Measurements from ENCODE around the gene DNA2.
"Not testable (repeated sequence)": the region's sequence is repeated elsewhere in the genome, so short reads cannot be mapped to it uniquely, and the experiment has no call there.

The DNA2 gene, protein sequence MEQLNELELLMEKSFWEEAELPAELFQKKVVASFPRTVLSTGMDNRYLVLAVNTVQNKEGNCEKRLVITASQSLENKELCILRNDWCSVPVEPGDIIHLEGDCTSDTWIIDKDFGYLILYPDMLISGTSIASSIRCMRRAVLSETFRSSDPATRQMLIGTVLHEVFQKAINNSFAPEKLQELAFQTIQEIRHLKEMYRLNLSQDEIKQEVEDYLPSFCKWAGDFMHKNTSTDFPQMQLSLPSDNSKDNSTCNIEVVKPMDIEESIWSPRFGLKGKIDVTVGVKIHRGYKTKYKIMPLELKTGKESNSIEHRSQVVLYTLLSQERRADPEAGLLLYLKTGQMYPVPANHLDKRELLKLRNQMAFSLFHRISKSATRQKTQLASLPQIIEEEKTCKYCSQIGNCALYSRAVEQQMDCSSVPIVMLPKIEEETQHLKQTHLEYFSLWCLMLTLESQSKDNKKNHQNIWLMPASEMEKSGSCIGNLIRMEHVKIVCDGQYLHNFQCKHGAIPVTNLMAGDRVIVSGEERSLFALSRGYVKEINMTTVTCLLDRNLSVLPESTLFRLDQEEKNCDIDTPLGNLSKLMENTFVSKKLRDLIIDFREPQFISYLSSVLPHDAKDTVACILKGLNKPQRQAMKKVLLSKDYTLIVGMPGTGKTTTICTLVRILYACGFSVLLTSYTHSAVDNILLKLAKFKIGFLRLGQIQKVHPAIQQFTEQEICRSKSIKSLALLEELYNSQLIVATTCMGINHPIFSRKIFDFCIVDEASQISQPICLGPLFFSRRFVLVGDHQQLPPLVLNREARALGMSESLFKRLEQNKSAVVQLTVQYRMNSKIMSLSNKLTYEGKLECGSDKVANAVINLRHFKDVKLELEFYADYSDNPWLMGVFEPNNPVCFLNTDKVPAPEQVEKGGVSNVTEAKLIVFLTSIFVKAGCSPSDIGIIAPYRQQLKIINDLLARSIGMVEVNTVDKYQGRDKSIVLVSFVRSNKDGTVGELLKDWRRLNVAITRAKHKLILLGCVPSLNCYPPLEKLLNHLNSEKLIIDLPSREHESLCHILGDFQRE

DNA sequence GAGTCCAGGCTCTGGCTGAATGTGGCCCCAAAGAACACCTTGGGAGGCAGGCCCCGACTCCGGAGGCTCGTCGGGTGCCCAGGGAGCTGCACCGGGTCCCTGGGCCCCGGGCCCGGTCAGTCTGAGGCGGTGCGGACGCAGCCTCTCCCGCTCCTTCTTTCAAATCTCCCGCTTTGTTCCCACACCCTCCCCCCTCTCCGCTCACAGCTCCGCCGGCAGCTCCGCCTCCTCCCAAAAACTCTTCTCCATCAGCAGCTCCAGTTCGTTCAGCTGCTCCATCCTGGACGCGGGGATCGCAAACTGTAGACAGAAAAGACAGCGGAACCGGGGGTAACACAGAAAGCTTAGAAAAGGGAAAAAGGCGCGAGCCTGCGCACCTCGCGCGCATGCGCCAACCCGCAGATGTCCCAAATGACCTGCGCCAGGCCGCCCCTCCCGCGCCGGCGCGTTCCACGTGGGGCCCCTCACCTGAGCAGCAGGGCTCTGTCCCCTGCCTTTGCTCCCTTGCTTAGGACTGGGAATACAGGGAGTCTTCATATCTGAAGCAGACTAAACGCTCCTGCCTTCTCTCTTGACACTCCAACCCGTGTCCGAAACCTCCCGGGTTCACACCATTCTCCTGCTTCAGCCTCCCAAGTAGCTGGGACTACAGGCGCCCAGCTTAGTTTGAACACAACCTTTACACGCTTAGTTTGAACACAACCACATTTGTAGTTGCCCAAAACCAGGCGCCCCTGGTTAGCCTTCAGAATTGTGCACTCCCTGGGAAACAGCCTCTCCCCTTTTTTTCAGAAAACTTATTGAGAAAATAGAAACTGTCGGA lies at the start of gene DNA2:
Gene DNA2, minus strand, starts transcription at position 388 of the 823 bp plus-strand sequence. Its CDS starts 109 bp downstream, at position 279.
- peak; percentile 88 for DNase-seq

DNA sequence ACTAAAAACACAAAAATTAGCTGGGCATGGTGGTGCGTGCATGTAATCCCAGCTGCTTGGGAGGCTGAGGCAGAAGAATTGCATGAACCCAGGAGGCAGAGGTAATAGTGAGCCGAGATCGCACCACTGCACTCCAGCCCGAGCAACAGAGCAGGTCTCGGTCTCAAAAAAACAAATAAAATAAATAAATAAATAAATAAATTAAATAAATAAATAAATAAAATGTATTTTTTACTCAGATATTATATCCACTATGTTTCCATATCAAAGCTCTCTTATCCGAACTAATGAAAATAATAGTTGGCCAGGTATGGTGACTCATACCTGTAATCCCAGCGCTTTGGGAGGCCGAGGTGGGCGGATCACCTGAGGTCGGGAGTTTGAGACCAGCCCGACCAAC lies 46.8 kb upstream of the DNA2 start:
- DNase-seq, result not testable (repeated sequence)

DNA sequence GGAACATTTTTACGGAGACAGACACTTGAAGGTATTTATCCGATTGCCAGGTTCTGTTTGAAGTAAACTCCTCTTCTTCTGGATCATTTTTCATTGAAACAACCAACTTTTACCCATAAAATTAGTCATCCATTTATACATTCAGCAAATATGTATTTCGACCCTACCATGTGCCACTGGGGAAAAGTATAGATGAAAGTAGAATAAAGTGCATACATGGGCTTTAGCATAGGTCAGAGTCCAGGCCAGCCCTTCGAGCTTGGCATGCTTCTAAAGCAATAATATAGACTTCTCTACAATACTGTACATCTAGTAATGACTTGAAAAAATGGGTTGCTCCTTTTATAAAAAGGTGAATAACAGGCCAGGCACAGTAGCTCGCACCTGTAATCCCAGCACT lies 45.4 kb upstream of the DNA2 start:
- DNase-seq, result no peak

DNA sequence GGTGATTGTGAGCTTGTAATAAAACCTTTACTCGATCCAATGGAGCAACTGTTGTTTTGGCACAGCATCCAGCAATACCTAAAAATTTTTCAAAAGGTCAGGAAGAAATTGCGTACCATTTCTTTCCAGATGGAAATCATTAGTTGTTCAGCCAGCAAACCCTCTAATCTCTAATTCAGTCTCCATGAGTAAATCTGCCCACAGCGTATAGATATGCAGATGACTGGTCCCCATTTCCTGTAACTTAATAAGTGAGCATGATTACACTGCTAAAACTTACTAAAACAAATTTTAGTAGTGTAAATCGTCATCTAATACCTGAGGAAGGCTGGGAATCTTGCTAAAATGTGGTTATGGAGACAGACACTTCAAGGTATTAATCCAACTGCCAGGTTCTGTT lies 45.0 kb upstream of the DNA2 start:
- DNase-seq, result no peak

DNA sequence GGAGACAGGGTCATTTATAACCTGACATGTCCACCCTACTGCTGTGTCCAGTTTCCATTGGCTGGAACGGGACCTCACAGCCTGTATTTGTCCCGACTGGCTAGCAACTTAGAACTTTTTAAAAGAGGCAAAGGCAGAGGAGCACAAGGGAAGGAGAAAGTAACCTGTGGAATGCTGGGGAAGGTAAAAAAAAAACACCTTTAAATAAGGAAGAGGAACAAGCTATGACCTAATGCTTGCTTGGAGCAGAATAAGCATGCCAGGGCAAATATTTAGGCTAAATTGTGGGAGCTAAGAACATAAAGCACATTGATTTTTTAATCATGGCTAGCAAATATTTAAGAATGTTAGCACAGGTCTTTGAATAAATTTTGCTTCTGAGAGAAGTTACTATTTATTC lies 44.4 kb upstream of the DNA2 start:
- not testable (repeated sequence) for DNase-seq

DNA sequence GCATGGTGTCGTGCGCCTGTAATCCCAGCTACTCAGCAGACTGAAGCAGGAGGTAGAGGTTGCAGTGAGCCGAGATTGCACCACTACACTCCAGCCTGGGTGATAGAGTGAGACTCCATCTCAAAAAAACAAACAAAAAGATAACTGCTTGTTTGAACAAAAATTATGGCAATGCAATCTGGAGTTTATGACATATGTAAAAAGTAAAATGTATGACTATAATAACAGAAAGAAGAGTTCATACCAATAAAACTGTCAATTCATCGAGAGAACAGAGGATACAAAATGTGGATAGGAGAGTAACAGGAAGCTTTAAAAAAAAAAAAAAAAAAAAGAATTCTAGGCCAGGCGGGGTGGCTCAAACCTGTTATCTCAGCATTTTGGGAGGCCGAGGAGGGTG lies 36.3 kb upstream of the DNA2 start:
- DNase-seq, result no peak

DNA sequence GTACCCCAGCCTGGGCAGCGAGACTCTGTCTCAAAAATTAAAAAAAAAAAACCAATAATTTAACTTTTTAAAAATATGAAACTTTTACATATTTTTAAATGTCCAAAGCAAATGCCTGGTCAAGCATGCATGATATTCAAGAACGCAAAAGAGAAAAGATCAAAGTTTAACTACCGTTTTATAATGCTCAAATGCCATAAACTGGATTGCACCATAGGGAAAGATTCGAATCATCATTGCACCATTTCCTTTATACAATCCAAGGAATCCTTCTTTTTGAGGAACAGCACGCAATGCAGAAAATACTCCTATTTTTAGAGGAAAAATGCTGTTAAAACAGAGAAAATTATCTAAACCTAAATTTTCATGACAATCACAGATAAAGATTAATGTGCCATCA lies 34.6 kb upstream of the DNA2 start:
- DNase-seq, result no peak

DNA sequence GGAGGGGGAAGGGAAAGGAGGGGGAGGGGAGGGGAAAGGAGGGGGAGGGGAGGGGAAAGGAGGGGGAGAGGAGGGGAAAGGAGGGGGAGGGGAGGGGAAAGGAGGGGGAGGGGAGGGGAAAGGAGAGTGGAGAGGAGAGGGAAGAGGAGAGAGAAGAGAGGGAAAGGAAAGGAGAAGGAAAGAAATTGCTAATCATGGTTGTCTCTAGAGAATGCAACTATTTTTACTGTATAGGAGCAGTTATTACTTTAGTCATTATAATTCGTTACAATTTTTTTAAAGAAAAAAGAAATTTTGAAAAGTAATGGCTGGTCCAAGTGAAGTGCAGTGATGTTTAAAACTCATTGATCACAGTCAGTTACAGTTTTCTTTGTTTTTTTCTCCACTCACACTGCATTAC lies 31.1 kb upstream of the DNA2 start:
- DNase-seq, result no peak

DNA sequence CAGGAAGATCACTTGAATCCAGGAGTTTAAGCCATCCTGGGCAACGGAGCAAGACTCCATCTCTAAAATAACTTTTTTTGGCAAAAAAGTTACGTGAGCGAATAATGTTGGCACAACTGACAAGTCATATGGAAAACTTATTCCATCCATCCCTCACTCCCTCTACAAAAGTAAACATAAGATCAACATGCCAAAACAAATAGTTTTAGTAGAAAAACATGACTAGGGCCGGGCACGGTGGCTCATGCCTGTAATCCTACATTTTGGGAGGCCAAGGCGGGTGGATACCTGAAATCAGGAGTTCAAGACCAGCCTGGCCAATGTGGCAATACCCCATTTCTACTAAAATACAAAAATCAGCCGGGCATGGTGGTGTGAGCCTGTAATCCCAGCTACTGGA lies 29.9 kb upstream of the DNA2 start:
- no peak for DNase-seq

DNA sequence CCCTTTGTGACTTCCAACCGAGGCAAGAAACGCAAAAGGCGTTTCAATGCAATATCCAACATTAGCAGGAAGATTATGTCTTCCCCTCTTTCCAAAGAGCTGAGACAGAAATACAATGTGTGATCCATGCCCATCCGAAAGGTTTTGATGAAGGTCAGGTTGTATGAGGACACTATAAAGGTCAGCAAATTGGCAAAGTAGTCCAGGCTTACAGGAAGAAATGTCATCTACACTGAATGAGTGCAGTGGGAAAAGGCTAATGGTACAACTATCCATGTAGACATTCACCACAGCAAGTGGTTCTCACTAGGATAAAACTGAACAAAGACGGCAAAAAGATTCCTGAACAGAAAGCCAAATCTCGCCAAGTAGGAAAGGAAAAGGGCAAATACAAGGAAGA lies 27.8 kb upstream of the DNA2 start:
- DNase-seq, result no peak

DNA sequence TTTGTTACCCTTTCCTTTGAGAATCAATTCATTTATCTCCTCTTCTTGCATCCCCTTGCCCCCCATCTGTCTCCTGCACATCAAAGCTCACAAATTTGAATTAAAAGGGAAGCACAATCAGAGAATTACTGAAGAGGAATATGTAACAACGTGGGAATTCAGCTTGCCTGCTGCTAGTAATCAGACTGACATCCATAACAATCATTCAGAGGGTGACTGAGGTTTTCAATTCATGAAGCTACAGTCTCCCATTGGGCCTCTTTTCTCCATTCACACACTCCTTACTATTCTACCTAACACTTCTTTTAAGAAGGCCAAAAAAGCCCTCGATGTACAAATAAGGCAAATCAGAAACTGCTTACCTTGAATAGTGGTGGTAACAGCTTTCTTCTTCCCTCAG lies 24.3 kb upstream of the DNA2 start:
- DNase-seq, result no peak

DNA sequence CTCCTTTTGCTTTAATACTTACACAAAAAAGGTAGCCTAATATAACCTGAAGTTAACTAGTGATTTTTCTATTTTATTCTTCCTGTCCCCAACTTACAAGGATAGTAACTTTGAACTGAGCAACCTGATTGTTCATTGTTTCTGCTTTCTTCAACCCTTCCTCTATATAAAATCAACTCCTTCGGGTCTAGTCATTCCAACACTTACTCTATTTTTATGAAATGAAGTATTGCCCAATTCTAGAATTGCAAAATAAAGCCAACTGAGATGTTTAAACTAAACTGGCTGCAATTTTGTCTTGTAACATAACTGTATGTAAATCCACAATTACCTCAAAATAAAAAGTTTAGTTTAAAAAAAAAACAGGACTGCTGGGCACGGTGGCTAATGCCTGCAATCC lies 20.3 kb upstream of the DNA2 start:
- DNase-seq, result no peak

DNA sequence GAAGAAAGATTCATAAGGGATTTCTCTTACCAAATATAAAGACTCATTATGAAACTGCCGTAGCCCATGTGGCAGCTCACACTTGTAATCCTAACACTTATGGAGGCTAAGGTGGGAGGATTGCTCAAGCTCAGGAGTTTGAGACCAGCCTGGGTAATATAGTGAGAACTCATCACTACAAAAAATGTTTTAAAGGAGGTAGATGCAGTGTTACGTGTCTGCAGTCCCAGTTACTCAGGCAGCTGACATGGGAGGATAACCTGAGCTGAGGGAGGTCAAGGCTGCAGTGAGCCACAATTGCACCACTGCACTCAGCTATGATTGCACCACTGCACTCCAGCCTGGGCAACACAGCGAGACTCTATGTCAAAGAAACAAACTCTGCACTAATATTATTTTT lies 18.1 kb upstream of the DNA2 start:
- DNase-seq, result no peak

DNA sequence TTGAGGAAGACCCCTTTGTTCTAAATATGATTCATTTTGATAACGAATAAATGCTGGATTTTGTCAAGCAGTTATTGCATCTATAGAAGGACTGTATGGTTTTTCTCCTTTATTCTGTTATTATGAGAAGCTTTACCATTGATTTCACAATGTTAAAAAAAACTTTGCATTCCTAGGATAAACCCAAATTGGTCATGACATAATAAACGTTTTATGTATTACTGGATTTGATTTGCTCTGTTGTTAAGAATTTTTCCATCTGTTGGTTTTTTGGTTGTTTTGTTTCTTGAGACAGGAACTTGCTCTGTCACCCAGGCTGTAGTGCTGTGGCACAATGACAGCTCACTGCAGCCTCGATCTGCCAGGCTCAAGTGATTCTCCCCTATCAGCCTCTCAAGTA lies 2.2 kb upstream of the DNA2 start:
- no peak for DNase-seq

DNA sequence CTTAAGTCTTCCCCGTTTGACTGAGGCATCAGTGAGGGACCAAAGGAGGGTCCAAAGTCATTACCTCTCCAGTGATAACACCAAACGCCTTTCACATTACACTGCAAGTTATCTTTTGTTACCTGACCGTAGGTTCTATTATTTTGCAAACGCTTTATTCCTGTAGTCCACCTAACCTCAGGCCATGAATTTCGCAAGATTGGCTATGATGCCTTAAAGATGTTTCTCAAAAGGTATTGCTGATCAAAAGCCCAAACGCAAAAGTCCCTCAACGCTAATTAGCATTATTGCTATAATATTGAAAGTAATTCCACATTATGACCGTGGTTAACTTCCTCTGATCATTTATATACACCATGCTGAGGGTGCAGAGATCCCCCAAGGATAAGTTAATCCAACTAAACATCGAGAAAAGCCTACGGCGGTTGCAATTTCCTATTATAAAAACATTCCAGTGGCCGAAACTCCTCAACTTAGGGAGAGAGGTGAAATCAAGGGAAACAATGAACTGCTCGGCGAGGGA lies 649 bp downstream of the DNA2 start:
- DNase-seq, result no peak

DNA sequence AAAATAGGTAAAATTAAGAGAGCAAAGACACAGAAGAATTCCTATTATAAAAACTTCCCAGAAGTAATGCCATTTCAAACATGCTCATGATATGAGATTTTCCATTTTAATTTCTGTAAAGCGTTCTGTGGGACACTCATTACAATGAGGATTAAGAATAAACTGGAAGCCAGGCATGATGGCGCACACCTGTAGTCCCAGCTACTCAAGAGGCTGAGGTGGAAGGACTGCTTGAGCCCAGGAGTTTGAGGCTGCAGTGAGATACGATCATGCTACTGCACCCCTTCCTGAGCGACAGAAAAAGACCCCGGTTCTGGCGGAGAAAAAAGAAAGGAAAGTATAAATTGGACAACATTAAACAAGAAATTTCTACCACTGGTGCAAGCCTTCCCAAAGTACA lies 1.5 kb downstream of the DNA2 start:
- no peak for DNase-seq

DNA sequence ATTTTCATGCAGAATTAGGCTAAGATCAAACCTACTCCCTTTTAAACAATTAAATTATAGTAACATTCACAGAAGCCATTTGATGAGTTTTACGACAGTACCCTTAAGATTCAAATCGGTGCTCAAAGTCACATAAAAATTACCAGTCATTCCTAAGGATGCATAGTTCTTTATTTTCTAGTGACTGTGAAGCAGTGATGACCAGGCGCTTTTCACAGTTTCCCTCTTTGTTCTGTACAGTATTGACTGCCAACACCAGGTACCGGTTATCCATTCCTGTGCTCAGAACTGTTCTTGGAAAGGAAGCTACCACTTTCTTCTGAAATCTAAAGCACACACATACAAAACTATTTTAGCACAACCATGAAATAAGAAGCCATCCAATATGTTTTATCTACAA lies 1.9 kb downstream of the DNA2 start:
- no peak for DNase-seq

DNA sequence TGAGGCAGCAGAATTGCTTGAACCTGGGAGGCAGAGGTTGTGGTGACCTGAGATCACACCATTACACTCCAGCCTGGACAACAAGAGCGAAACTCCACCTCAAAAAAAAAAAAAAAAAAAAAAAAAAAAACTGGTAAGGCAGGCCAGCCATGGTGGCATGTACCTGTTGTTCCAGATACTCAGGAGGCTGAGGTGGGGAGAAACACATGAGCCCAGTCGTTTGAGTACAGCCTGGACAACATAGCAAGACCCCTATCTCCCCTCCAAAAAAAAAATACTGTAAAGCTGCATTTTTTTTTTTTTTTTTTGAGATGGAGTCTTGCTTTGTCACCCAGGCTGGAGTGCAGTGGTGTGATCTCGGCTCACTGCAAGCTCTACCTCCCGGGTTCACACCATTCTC lies 7.0 kb downstream of the DNA2 start:
- not testable (repeated sequence) for DNase-seq

DNA sequence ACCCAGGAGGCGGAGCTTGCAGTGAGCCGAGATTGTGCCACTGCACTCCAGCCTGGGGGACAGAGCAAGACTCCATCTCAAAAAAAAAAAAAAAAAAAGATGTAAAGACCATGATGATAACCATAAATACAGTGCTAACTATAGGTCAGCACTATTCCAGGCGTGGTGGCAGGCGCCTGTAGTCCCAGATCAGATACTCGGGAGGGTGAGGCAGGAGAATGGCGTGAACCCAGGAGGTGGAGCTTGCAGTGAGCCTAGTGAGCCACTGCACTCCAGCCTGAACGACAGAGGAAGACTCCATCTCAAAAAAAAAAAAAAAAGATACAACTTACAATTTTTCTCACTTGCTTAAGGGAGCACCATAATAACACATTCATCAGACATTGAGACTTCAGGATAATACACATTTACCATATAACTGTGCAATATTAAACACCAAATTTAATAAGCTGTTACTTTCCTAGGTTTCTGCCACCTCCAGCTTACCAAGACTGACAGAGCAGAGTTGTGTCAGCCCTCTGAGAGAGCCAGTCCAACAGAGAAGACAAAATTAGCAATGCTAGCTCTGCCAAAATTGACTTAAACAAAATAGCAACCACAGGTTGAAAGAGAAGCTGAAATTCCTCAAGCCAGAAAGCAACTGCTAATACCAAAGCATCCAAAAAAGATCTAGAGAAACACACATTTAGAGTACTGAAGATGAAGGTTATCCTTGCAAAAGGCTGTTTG lies 8.2 kb downstream of the DNA2 start:
- no peak for DNase-seq

DNA sequence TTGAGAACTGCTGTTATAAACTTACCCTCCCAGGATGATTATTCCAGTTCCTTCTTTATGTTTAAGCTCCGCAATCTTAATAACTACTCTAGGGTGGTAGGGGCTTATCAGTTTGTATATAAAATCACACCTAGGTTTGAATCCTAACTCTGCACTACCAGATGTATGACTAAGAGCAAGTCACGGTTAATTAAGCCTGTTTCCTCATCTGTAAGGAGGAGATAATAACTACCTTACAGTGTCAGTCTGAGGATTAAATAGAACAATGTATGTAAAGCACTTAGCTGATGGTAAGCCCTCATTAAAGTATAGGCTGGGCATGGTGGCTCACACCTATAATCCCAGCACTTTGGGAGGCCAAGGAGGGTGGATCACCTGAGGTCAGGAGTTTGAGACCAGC lies 9.2 kb downstream of the DNA2 start:
- DNase-seq, result no peak

DNA sequence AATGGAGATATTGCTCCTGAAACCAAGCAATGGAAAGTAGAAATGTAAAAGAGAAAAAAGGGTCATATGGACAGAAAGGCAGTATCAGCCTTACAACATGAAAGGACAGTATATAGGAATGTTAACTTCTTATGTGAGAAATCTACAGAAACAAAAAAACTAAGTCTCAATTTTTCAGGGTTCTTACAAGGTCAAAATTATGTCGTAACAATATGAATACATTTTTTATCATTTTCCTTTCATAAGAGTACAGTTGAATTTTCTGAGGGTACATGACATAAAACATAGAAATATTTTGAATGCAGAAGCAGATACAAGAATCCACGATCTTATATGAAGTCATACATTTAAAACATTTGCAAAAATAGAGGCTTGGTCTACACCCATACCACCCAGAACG lies 10.7 kb downstream of the DNA2 start:
- no peak for DNase-seq

DNA sequence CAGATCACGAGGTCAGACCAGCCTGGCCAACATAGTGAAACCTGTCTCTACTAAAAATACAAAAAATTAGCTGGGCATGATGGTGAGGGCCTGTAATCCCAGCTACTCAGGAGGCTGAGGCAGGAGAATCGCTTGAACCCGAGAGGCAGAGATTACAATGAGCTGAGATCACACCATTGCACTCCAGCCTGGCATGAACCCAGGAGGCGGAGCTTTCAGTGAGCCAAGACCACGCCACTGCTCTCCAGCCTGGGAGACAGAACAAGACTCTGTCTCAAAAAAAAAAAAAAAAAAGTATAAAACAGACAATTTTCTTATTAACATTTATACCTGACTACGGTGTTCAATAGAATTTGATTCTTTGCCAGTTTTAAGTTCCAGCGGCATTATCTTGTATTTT lies 22.1 kb downstream of the DNA2 start:
- DNase-seq, result not testable (repeated sequence)
